ENCODE measurements around the gene PTPRD.

- TF ChIP-seq ZNF644 (tag; IDR thresholded peaks at IDR 0.05; ENCODE audit: low read depth) (no peak), ZNF79 (CRISPR knock-in tag; IDR thresholded peaks at IDR 0.05; ENCODE audit: low read depth) (no peak), KLF16 (IDR thresholded peaks at IDR 0.05) (no peak), MAX (CRISPR knock-in tag; IDR thresholded peaks at IDR 0.05) (no peak), ZNF140 (CRISPR knock-in tag; IDR thresholded peaks at IDR 0.05) (no peak), POLR2A (conservative IDR thresholded peaks at IDR 0.05) (no peak), CTCF (IDR thresholded peaks at IDR 0.05 in 2 of 3, conservative IDR thresholded peaks at IDR 0.05 in 1 of 3; ENCODE audit: insufficient read depth in 2 of 3, low read depth in 1 of 3, low read length in 3 of 3) (no peak)
Measured at GRCh38 chr9:9730174-9730573, 882.6 kb downstream of the PTPRD start.
